ENCODE data around the gene FDPS.

Gene FDPS

GRCh38 chr1:155277070-155277901 lies 31.4 kb upstream of the FDPS start, which contains the start of gene HCN3:
TSS of gene HCN3 (plus strand) at chr1:155277463. CDS start at chr1:155277591, 128 bp downstream.
- TF ChIP-seq CTCF (conservative IDR thresholded peaks at IDR 0.05; ENCODE audit: low read depth) = peak; percentile 86
- peak; percentile 98 for DNase-seq (ENCODE audit: low spot score)
- CTCF ChIA-PET = interaction anchor here (0.7 to 1.4 kb wide), 7 partner anchors 11 to 74 kb away, joined by 3 to 7 read pairs (median 4); partner anchors contain the start of gene RUSC1
- POLR2A ChIA-PET (ENCODE audit: low non-redundant PET) = interaction anchor here (0.7 kb wide), 1 partner anchor 35 kb away, joined by 3 read pairs; no protein-coding TSS in a partner anchor
- peak within 1 kb of the TSS; percentile 74 for H3K27ac ChIP-seq

- peak; percentile 43 for TF ChIP-seq CTCF (conservative IDR thresholded peaks at IDR 0.05; ENCODE audit: low read depth)
- peak overlapping the region; percentile 74 for H3K27ac ChIP-seq
- ChIA-PET POLR2A (ENCODE audit: low non-redundant PET) (interaction anchor here (0.6 to 0.7 kb wide), 2 partner anchors 28 to 34 kb away, joined by 3 read pairs; no protein-coding TSS in a partner anchor), CTCF (interaction anchor here (0.5 to 1.3 kb wide), 10 partner anchors 12 to 313 kb away, joined by 3 to 4 read pairs (median 4); no protein-coding TSS in a partner anchor)
- peak; percentile 58 for DNase-seq (ENCODE audit: low spot score)
Observed at GRCh38 chr1:155277902-155278688, 30.6 kb upstream of the FDPS start.

- H3K27ac ChIP-seq = peak overlapping the region; percentile 74
- POLR2A ChIA-PET (ENCODE audit: low non-redundant PET) = interaction anchor here (0.6 kb wide), 1 partner anchor 27 kb away, joined by 3 read pairs; no protein-coding TSS in a partner anchor
- CTCF ChIA-PET = interaction anchor here (0.5 to 1.3 kb wide), 7 partner anchors 15 to 312 kb away, joined by 3 to 4 read pairs (median 3); no protein-coding TSS in a partner anchor
- no peak for TF ChIP-seq CTCF (conservative IDR thresholded peaks at IDR 0.05; ENCODE audit: low read depth)
- no peak for DNase-seq (ENCODE audit: low spot score)
Observed at GRCh38 chr1:155278689-155279160, 29.9 kb upstream of the FDPS start.

- DNase-seq (ENCODE audit: low spot score) = no peak
- POLR2A ChIA-PET (ENCODE audit: low non-redundant PET) = no interaction called here
- TF ChIP-seq CTCF (conservative IDR thresholded peaks at IDR 0.05; ENCODE audit: low read depth) = no peak
- peak overlapping the region; percentile 74 for H3K27ac ChIP-seq
- CTCF ChIA-PET = interaction anchor here (1.1 kb wide), 1 partner anchor 16 kb away, joined by 4 read pairs; no protein-coding TSS in a partner anchor
Observed at GRCh38 chr1:155279268-155279667, 29.4 kb upstream of the FDPS start.

- POLR2A ChIA-PET (ENCODE audit: low non-redundant PET) = no interaction called here
- TF ChIP-seq CTCF (conservative IDR thresholded peaks at IDR 0.05; ENCODE audit: low read depth) = no peak
- no peak overlapping the region for H3K27ac ChIP-seq
- DNase-seq (ENCODE audit: low spot score) = no peak
- CTCF ChIA-PET = no interaction called here
Observed at GRCh38 chr1:155282488-155283091, 26.1 kb upstream of the FDPS start.

Measured in RWPE1 (cell line).